DOHH2 (cell line): ENCODE data around the gene POLR1C.

Source experiments
- EZH2phosphoT487 ChIP-seq: fragments of 200-600 bp; sonication (generic); IDR thresholded peaks from 2 replicates; pipeline ENCODE4 v1.6.1; 2017; ENCODE audit warnings: borderline replicate concordance, mild to moderate bottlenecking, antibody characterized with exemption, low read length, moderate library complexity, mixed read lengths
- TF ChIP-seq, protein P1 (sequence below): fragments of 200-600 bp; sonication (generic); IDR thresholded peaks from one replicate; pipeline ENCODE4 v1.5.1; 2014; ENCODE audit warnings: antibody characterized with exemption, mild to moderate bottlenecking, low read depth, low read length; ENCODE audit not compliant: poor library complexity, severe bottlenecking

DNA sequence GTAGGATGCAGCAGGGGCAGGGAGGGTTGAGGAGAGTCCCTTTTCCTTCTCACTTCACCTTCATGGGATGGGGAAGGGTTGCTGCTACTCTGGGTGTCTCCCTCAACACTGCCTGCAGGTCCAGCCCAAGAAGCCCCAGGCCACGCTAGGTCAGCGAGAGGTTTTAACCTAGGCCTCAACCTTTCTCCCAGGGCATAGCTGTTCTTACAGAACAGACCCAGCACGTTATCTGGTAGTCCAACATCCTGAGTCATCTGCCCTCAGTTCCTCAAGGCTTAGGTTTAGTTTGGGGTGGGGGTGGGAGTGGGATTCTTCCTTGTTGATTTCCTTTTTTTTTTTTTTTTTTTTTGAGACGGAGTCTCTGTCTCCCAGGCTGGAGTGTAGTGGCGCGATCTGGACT, 22.6 kb upstream of the POLR1C start:
- TF ChIP-seq, protein P1, sequence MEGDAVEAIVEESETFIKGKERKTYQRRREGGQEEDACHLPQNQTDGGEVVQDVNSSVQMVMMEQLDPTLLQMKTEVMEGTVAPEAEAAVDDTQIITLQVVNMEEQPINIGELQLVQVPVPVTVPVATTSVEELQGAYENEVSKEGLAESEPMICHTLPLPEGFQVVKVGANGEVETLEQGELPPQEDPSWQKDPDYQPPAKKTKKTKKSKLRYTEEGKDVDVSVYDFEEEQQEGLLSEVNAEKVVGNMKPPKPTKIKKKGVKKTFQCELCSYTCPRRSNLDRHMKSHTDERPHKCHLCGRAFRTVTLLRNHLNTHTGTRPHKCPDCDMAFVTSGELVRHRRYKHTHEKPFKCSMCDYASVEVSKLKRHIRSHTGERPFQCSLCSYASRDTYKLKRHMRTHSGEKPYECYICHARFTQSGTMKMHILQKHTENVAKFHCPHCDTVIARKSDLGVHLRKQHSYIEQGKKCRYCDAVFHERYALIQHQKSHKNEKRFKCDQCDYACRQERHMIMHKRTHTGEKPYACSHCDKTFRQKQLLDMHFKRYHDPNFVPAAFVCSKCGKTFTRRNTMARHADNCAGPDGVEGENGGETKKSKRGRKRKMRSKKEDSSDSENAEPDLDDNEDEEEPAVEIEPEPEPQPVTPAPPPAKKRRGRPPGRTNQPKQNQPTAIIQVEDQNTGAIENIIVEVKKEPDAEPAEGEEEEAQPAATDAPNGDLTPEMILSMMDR = no peak
- no peak for TF ChIP-seq EZH2phosphoT487
